Measurements from ENCODE around the gene DAPK3.

DAPK3 gene

GRCh38 chr19:3970808-3971598 is at the start of gene DAPK3:
Gene DAPK3, minus strand, starts transcription at chr19:3971099. Its CDS starts 1,364 bp downstream, at chr19:3969735.
- H3K9me3 ChIP-seq (ENCODE audit: insufficient read depth, low read length) = no peaks in the 10 kb centered on the region
- peak within 1 kb of the TSS; percentile 86 for H3K9ac ChIP-seq (ENCODE audit: low read length)
- peaks cover 29% of the 10 kb centered on the region for H3K36me3 ChIP-seq (replicated peaks; ENCODE audit: low read depth, low read length)
- H3K27me3 ChIP-seq (ENCODE audit: low read depth, low read length) = no peaks in the 10 kb centered on the region
- peaks cover 22% of the 10 kb centered on the region for H3K79me2 ChIP-seq (ENCODE audit: low read length)
- H2AFZ ChIP-seq (ENCODE audit: low read depth, low read length) = peak within 1 kb of the TSS; percentile 52; the same call in 1 of the 2 replicates
- peaks cover 10% of the 10 kb centered on the region for H3K4me1 ChIP-seq (ENCODE audit: low read length)
- H3K4me3 ChIP-seq (ENCODE audit: low read length) = peak within 1 kb of the TSS; percentile 90
- peak within 1 kb of the TSS; percentile 84 for H3K4me2 ChIP-seq (ENCODE audit: low read length)
- H3K27ac ChIP-seq (ENCODE audit: low read length) = peak within 1 kb of the TSS; percentile 73
- peaks cover 15% of the 10 kb centered on the region for H4K20me1 ChIP-seq (ENCODE audit: insufficient read depth, low read length)
- TF ChIP-seq EZH2phosphoT487 (IDR thresholded peaks at IDR 0.05; ENCODE audit: low read depth) (no peak), CTCF (IDR thresholded peaks at IDR 0.05; ENCODE audit: low read depth, low read length) (no peak)

GRCh38 chr19:4019578-4019977 is 48.7 kb upstream of the DAPK3 start:
- no peaks in the 10 kb centered on the region for H3K9me3 ChIP-seq (ENCODE audit: insufficient read depth, low read length)
- H2AFZ ChIP-seq (ENCODE audit: low read depth, low read length) = no peak overlapping the region
- H3K9ac ChIP-seq (ENCODE audit: low read length) = no peak overlapping the region
- no peaks in the 10 kb centered on the region for H3K27me3 ChIP-seq (ENCODE audit: low read depth, low read length)
- peaks cover 19% of the 10 kb centered on the region for H3K36me3 ChIP-seq (replicated peaks; ENCODE audit: low read depth, low read length)
- H3K4me3 ChIP-seq (ENCODE audit: low read length) = no peak overlapping the region
- H3K27ac ChIP-seq (ENCODE audit: low read length) = no peak overlapping the region
- H3K4me1 ChIP-seq (ENCODE audit: low read length) = no peaks in the 10 kb centered on the region
- H4K20me1 ChIP-seq (ENCODE audit: insufficient read depth, low read length) = peaks cover 6% of the 10 kb centered on the region; the same call in 1 of the 2 replicates
- peaks cover 56% of the 10 kb centered on the region for H3K79me2 ChIP-seq (ENCODE audit: low read length)
- H3K4me2 ChIP-seq (ENCODE audit: low read length) = no peak overlapping the region
- TF ChIP-seq CTCF (IDR thresholded peaks at IDR 0.05; ENCODE audit: low read depth, low read length) (no peak), EZH2phosphoT487 (IDR thresholded peaks at IDR 0.05; ENCODE audit: low read depth) (no peak)

- Histone ChIP-seq H3K4me1 (ENCODE audit: low read length) (no peaks in the 10 kb centered on the region), H3K36me3 (replicated peaks; ENCODE audit: low read depth, low read length) (peaks cover 19% of the 10 kb centered on the region)
- no peak for TF ChIP-seq CTCF (IDR thresholded peaks at IDR 0.05; ENCODE audit: low read depth, low read length)
- no peak for TF ChIP-seq EZH2phosphoT487 (IDR thresholded peaks at IDR 0.05; ENCODE audit: low read depth)
These were observed 48.0 kb upstream of the DAPK3 start for GRCh38 chr19:4018775-4019504.

GRCh38 chr19:4018140-4018613 is 47.3 kb upstream of the DAPK3 start:
- Histone ChIP-seq H3K4me1 (ENCODE audit: low read length) (no peaks in the 10 kb centered on the region), H3K4me3 (ENCODE audit: low read length) (no peak overlapping the region), H3K36me3 (replicated peaks; ENCODE audit: low read depth, low read length) (peaks cover 20% of the 10 kb centered on the region), H3K4me2 (ENCODE audit: low read length) (no peak overlapping the region), H3K79me2 (ENCODE audit: low read length) (peaks cover 50% of the 10 kb centered on the region), H3K9ac (ENCODE audit: low read length) (no peak overlapping the region), H3K27me3 (ENCODE audit: low read depth, low read length) (no peaks in the 10 kb centered on the region), H4K20me1 (ENCODE audit: insufficient read depth, low read length) (peaks cover 6% of the 10 kb centered on the region; the same call in 1 of the 2 replicates), H3K27ac (ENCODE audit: low read length) (no peak overlapping the region), H3K9me3 (ENCODE audit: insufficient read depth, low read length) (no peaks in the 10 kb centered on the region), H2AFZ (ENCODE audit: low read depth, low read length) (no peak overlapping the region)
- TF ChIP-seq CTCF (IDR thresholded peaks at IDR 0.05; ENCODE audit: low read depth, low read length) (no peak), EZH2phosphoT487 (IDR thresholded peaks at IDR 0.05; ENCODE audit: low read depth) (no peak)

More at GRCh38 chr19:4018775-4019504, 48.0 kb upstream of the DAPK3 start:
- Histone ChIP-seq H4K20me1 (ENCODE audit: insufficient read depth, low read length) (peaks cover 6% of the 10 kb centered on the region; the same call in 1 of the 2 replicates), H3K4me3 (ENCODE audit: low read length) (no peak overlapping the region), H3K4me2 (ENCODE audit: low read length) (no peak overlapping the region), H3K79me2 (ENCODE audit: low read length) (peaks cover 56% of the 10 kb centered on the region), H3K9ac (ENCODE audit: low read length) (no peak overlapping the region), H2AFZ (ENCODE audit: low read depth, low read length) (no peak overlapping the region), H3K9me3 (ENCODE audit: insufficient read depth, low read length) (no peaks in the 10 kb centered on the region), H3K27me3 (ENCODE audit: low read depth, low read length) (no peaks in the 10 kb centered on the region), H3K27ac (ENCODE audit: low read length) (no peak overlapping the region)
